NCI-H1694 treated with DMSO at 0.1 percent for 48 hours (cell line): ENCODE results near the gene CSTB.

ENCODE experiments used
- DNase-seq: peaks from one replicate; lab custom pipeline; 2025; lab: John Stamatoyannopoulos, UW

Gene CSTB

DNA sequence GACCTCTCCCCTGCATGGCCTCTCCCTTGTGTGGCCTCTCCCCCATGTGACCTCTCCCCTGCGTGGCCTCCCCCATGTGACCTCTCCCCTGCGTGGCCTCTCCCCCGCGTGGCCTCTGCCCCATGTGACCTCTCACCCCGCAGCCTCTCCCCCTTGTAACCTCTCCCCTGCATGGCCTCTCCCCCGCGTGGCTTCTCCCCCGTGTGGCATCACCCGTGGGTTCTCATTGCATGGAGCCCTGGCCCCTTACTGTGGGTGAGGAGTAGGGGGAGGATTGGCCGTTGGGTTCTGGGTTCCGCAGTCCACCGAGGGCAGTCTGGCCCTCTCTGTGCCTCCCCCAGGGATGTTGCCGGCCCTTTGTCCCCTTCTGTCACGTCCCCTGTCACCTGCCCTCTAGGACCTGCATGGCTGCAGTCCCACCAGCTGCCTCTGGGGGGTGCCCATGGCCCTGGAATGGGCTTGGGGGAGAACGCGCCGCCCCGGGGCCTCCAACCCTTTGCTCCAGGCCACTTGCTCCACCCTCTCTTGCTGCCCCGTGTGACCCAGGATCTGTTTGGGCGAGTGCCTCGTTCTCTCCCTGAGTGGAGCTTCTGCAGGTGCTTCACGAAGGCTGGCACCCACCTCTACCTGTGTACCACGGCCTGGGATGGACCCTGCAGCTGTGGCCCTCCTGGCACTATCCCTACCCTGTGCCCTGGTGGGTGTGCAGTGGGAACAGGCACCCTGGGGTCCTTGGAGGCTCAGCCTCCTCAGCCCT lies 34.6 kb upstream of the CSTB start:
- DNase-seq = peak; percentile 76

GRCh38 chr21:43809853-43810504 lies 33.9 kb upstream of the CSTB start:
- no peak for DNase-seq

DNA sequence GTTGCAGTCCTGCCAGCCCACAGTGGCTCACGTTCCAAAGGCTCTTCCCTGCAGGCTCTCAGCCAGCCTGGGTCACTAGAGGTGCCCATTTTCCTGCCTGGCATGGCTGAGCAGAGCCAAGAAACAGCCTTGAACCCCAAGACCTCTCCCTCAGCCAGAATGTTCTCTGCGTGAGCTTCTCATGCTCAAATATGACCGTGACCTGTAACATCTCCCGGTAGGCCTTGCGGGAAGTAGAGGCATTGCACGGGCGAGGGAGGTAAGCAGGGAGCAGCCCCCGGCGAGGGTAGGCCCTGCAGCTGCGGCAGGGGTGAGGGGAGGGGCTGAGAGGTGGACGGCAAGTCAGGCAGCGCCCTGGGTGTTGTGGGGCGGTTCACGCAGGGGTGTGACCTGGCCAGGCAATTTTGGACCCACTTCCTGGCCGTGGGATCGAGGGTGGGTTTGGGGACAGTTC lies 33.3 kb upstream of the CSTB start:
- no peak for DNase-seq

DNA sequence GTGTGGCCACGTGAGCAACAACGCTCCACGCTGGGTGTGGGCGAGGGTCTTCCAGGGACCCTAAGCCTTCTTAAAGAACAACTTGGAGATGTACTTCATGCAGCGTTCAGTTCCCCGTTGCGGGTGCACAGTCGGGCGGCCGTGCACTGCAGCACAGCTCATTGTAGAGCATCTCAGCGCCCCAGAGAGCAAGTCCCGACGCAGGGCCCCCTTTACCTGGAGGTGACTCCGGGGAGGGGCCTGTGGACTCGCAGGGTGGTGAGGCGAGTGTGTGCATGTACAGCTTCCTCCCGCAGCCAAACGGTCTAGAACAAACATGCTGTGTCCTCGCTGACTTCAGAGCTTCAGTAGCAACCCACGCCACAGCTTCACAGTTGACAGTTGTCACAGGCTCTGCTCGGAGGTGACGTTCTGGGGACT lies 32.7 kb upstream of the CSTB start:
- no peak for DNase-seq

DNA sequence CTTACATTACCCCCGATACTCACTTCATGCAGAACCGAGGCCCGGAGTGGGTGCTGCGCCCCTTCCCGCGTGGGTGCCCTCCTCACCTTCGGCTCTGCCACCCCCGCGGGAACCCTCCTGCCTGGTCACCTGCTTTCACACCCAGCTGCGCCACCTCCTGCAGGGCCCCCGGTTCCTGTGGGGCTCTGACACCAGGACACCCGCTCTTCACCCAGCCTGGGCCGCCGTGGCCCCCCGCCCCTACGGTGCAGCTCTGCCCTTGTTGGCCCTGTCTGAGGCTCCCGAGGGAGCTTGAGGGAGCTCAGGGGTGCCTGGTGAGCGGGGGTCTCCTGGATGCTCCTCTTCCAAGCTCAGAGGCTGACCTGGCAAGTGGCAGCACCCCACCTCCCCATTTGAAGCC lies 32.3 kb upstream of the CSTB start:
- DNase-seq = no peak

GRCh38 chr21:43806017-43806710 lies 30.1 kb upstream of the CSTB start:
- no peak for DNase-seq

DNA sequence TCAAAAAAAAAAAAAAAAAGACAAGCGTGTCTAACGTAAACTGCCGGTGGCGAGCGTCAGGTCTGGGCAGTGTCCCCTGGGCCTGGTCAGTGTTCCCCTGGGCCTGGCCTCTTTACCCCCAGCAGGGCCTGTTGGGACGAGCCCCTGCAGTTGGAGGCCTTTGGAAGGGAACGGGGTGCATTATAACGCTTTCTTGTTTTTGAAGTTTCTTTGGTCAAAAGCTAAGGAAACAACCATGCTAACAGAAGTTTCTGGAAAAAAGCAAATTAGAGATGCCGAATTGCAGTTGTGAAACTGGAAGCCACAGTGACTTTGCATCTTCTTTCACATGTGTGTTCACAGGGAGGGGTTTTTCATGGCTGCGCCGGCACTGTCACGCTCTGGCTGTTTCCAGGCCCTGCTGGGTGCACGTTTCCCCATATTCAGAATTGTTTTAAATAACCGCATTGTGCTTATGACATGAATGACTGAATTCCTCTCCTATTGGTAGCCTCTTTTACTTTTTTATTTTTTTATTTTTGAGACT lies 29.2 kb upstream of the CSTB start:
- DNase-seq = no peak

DNA sequence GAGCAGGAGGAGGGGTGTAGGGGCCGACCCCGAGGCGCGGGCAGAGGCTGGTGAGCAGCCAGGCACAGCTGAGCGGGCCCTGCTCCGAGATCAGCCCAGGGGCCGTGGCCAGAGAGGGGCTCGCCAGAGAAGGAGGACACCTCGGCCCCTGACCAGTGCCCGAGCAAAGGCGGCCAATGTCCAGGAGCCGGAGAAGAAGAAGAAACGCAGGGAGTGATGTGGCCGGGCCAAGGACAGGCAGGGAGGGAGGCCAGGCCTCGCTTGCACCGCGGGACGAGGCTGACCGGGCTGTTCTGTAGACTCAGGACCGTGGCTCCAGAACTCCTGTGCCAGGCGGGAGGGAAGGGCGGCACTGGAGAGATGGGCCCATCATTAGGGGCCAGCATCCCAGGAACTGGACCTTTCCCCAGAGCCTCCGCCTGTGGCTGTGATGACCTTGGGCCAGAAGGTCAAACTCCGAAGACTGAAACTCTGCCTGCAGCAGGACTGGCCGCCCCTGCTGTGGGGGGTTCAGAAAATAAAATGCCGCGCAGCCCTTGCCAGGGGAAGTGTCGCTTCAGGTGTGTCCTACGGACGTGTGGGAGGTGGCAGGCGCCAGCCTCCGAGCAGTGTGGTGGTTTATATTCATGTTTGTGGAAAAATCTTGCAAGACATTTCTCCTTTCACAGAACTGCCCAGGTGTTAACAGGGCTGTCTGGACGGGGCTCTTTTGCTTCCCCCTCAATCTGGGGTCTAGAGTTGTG lies 27.6 kb upstream of the CSTB start:
- no peak for DNase-seq

DNA sequence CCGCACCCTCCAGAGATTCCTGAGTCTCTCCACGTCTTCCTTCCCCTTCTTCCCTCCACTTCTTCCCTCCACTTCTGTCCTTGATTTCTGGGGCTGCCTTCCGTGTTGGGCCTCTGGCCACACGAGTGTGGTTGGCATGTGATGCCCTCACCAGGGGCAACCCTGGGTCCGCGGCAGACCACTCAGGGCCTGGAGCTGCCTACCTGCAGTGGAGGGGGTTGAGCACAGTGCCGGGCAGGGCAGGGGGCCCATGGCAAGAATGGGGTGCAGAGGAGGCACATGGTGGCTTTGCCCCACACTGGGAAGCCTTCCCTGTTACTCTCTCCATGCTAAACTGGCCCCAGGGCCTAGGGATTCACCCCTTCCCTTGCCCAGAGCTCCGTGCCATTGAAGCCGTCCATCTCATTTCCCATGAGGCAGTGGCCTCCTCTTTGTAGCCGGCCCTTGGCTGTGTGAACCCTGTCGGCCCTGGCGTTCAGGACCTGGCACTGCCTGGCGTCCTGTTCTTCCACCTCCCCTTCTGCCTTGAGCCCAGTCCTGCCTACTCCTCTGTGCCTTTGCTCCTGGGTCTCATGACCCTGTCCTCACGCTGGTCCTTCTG lies 26.7 kb upstream of the CSTB start:
- no peak for DNase-seq

GRCh38 chr21:43801006-43801783 lies 25.1 kb upstream of the CSTB start:
- DNase-seq = no peak

GRCh38 chr21:43800566-43800965 lies 24.5 kb upstream of the CSTB start:
- no peak for DNase-seq

GRCh38 chr21:43800124-43800523 lies 24.0 kb upstream of the CSTB start:
- DNase-seq = no peak

GRCh38 chr21:43799301-43799840 lies 23.3 kb upstream of the CSTB start:
- DNase-seq = no peak

- no peak for DNase-seq
Observed at GRCh38 chr21:43797925-43798715, 22.0 kb upstream of the CSTB start.

DNA sequence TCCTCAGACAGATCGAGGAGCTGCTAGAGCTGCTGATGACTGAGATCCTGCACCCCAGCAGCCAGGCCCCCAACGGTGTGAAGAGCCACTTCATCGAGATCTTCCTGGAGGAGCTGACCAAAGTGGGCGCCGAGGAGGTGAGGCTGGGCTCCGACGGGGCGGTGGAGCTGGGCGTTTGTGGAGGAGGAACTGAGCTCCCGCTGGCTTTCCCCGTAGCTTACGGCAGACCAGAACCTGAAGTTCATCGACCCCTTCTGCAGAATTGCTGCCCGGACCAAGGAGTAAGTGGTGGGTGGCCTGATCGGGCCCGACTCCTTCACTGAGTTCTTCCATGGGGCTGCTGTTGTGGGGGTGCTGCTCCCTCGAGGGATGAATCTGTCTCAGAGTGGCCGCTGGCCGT lies 21.3 kb upstream of the CSTB start:
- no peak for DNase-seq

GRCh38 chr21:43794857-43795256 lies 18.7 kb upstream of the CSTB start:
- no peak for DNase-seq

- no peak for DNase-seq
Observed at GRCh38 chr21:43794311-43794710, 18.2 kb upstream of the CSTB start.

GRCh38 chr21:43793243-43793642 lies 17.1 kb upstream of the CSTB start:
- no peak for DNase-seq

DNA sequence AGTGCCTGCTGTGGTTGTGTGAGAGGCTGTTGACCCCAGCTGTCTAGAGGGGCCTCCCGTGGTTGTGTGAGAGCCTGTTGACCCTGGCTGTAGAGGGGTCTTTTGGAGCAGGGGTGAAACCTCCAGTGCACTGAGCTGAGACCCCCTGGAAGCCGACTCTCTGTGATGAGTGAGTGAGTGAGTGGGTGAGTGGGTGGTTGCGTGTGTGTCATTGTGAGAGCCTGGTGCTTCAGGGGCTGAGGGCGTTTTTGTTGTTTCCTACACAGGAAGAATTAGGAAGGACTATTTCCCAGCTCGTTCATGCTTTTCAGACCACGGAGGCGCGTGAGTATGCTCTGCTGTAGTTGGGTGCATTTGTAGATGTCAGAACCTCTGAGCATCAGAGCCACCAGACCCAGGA lies 16.3 kb upstream of the CSTB start:
- no peak for DNase-seq

DNA sequence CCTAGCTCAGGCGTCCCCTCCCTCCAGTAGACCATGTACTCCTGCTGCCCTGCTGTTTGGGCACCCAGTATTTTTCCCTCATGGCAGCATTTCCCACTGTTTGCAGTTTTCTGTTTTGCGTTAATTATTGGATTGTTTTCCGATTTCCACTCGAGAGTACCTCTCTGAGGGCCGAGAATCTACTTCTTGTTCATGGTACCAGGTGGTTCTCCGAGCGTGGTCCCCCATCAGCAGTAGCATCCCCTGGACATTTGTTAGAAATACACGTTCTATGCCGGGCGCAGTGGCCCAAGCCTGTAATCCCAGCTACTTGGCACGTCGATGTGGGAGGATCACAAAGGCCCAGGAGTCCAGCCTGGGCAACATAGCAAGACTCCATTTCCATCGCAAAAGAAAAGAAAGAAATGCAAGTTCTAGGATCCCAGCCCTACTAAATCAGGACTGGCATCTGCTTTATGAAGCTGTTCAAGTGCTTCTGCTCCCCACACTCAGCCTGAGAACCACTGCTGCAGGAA lies 14.0 kb upstream of the CSTB start:
- DNase-seq = no peak
